Coronary artery (tissue), 2 donors: ENCODE measurements around the gene KCNK7.
"Not testable (repeated sequence)": the region's sequence is repeated elsewhere in the genome, so short reads cannot be mapped to it uniquely, and the experiment has no call there.

Source experiments
- DNase-seq: peaks from one replicate; pipeline ENCODE4 v3.0.0-alpha.2; 2017; ENCODE audit warnings: low spot score
- H3K27ac ChIP-seq, 2 donors: fragments of 200-600 bp; sonication (generic); one replicate each; pipeline ENCODE4 v1.5.1; 2016 to 2019
- H3K4me3 ChIP-seq: fragments of 200-600 bp; sonication (generic); 2 replicates; pipeline ENCODE4 v1.5.1; 2016; ENCODE audit warnings: mild to moderate bottlenecking, moderate library complexity
- CTCF ChIP-seq: fragments of 200-600 bp; sonication (generic); IDR thresholded peaks from one replicate; pipeline ENCODE4 v1.5.1; 2019; ENCODE audit warnings: antibody characterized with exemption

Gene KCNK7

GRCh38 chr11:65639623-65640482 is 44.3 kb upstream of the KCNK7 start:
- peak overlapping the region; percentile 2 to 97 for H3K27ac ChIP-seq
- no peak for TF ChIP-seq CTCF
- peak overlapping the region; percentile 96 for H3K4me3 ChIP-seq
- no peak for DNase-seq

GRCh38 chr11:65639228-65639597 is 43.6 kb upstream of the KCNK7 start:
- Histone ChIP-seq H3K4me3 (peak overlapping the region; percentile 96), H3K27ac (peak overlapping the region in 1 of 2 donors; percentile 97)
- not testable (repeated sequence) for DNase-seq

- Histone ChIP-seq H3K27ac (peak within 1 kb of the TSS; percentile 50 to 97), H3K4me3 (peak within 1 kb of the TSS; percentile 96)
- TF ChIP-seq CTCF, result no peak
- DNase-seq, result peak; percentile 83
These were observed 42.3 kb upstream of the KCNK7 start, which contains the start of gene SIPA1 for GRCh38 chr11:65637794-65638419. SIPA1 (plus strand) TSS chr11:65638101; CDS start chr11:65640922, 2,821 bp downstream.

- H3K27ac ChIP-seq, result peak overlapping the region; percentile 50 to 97
- DNase-seq, result no peak
- no peak overlapping the region for H3K4me3 ChIP-seq
- no peak for TF ChIP-seq CTCF
These were observed 41.5 kb upstream of the KCNK7 start for GRCh38 chr11:65637032-65637557.

- H3K4me3 ChIP-seq, result no peak overlapping the region
- no peak for DNase-seq
- no peak overlapping the region for H3K27ac ChIP-seq
- TF ChIP-seq CTCF, result no peak
These were observed 40.8 kb upstream of the KCNK7 start for GRCh38 chr11:65636108-65637031.

- Histone ChIP-seq H3K27ac (no peak overlapping the region), H3K4me3 (no peak overlapping the region)
- DNase-seq, result no peak
- TF ChIP-seq CTCF, result no peak
These were observed 39.5 kb upstream of the KCNK7 start for GRCh38 chr11:65634905-65635731.
